ENCODE data around the gene FHIT.

- TF ChIP-seq CTCF (IDR thresholded peaks at IDR 0.05 in 4 of 5, conservative IDR thresholded peaks at IDR 0.05 in 1 of 5) (no peak), POLR2A (IDR thresholded peaks at IDR 0.05) (no peak)
Observed at GRCh38 chr3:59908701-59909100, 1342.6 kb downstream of the FHIT start.
